ENCODE results near the gene NLRC3. TPM values are rescaled to one million over a fixed set of nuclear protein-coding genes. Genes with fewer than 3 reads are reported as not detected.
A peak's percentile ranks its signal among the peaks of the same experiment; 100 is the strongest.

The NLRC3 gene
- total RNA-seq, 2 experiments from 2014 or later: 80.7 to 98.7 TPM

GRCh38 chr16:3570420-3571062, 6.7 kb downstream of the NLRC3 start:
- H3K27ac Mint-ChIP-seq: peak overlapping the region; percentile 5
- ChIA-PET CTCF (no interaction called here), POLR2A (no interaction called here)
- H3K27me3 Mint-ChIP-seq: no peaks in the 10 kb centered on the region
- no peak overlapping the region for H3K4me3 Mint-ChIP-seq
- peaks cover 64% of the 10 kb centered on the region for H3K36me3 Mint-ChIP-seq (ENCODE audit: low read depth)
- DNase-seq: no peak
- H3K9me3 Mint-ChIP-seq: peaks cover 12% of the 10 kb centered on the region
- peaks cover 32% of the 10 kb centered on the region for H3K4me1 Mint-ChIP-seq

GRCh38 chr16:3569851-3570250, 7.4 kb downstream of the NLRC3 start:
- Mint-ChIP-seq H3K36me3 (ENCODE audit: low read depth) (peaks cover 66% of the 10 kb centered on the region), H3K4me1 (peaks cover 26% of the 10 kb centered on the region), H3K27ac (no peak overlapping the region), H3K4me3 (no peak overlapping the region), H3K9me3 (peaks cover 12% of the 10 kb centered on the region), H3K27me3 (no peaks in the 10 kb centered on the region)
- DNase-seq: no peak
- CTCF ChIA-PET: no interaction called here
- POLR2A ChIA-PET: no interaction called here

- Mint-ChIP-seq H3K4me3 (no peak overlapping the region), H3K9me3 (peaks cover 10% of the 10 kb centered on the region), H3K4me1 (peaks cover 7% of the 10 kb centered on the region), H3K36me3 (ENCODE audit: low read depth) (peaks cover 57% of the 10 kb centered on the region), H3K27me3 (no peaks in the 10 kb centered on the region), H3K27ac (no peak overlapping the region)
- ChIA-PET CTCF (interaction anchor here (0.6 to 1.1 kb wide), 3 partner anchors 17 to 87 kb away, joined by 3 to 4 read pairs (median 4); partner anchors contain the start of gene DNASE1), POLR2A (no interaction called here)
- DNase-seq: no peak
Observed at GRCh38 chr16:3566990-3567389, 10.2 kb downstream of the NLRC3 start.

- DNase-seq: no peak
- H3K9me3 Mint-ChIP-seq: no peaks in the 10 kb centered on the region
- no peak overlapping the region for H3K27ac Mint-ChIP-seq
- peaks cover 55% of the 10 kb centered on the region for H3K36me3 Mint-ChIP-seq (ENCODE audit: low read depth)
- H3K27me3 Mint-ChIP-seq: no peaks in the 10 kb centered on the region
- no peak overlapping the region for H3K4me3 Mint-ChIP-seq
- POLR2A ChIA-PET: no interaction called here
- peaks cover 2% of the 10 kb centered on the region for H3K4me1 Mint-ChIP-seq
- CTCF ChIA-PET: interaction anchor here (1.0 kb wide), 1 partner anchor 27 kb away, joined by 4 read pairs; no protein-coding TSS in a partner anchor
Observed at GRCh38 chr16:3564889-3565141, 12.4 kb downstream of the NLRC3 start.

- ChIA-PET CTCF (interaction anchor here (1.0 kb wide), 1 partner anchor 27 kb away, joined by 4 read pairs; no protein-coding TSS in a partner anchor), POLR2A (no interaction called here)
- Mint-ChIP-seq H3K4me1 (peaks cover 2% of the 10 kb centered on the region), H3K27ac (no peak overlapping the region), H3K9me3 (no peaks in the 10 kb centered on the region), H3K36me3 (ENCODE audit: low read depth) (peaks cover 53% of the 10 kb centered on the region), H3K4me3 (no peak overlapping the region), H3K27me3 (no peaks in the 10 kb centered on the region)
- DNase-seq: no peak
Observed at GRCh38 chr16:3564130-3564888, 12.9 kb downstream of the NLRC3 start.

- H3K9me3 Mint-ChIP-seq: no peaks in the 10 kb centered on the region
- DNase-seq: no peak
- H3K27me3 Mint-ChIP-seq: no peaks in the 10 kb centered on the region
- no peak overlapping the region for H3K27ac Mint-ChIP-seq
- H3K4me3 Mint-ChIP-seq: no peak overlapping the region
- H3K36me3 Mint-ChIP-seq (ENCODE audit: low read depth): peaks cover 60% of the 10 kb centered on the region
- ChIA-PET CTCF (no interaction called here), POLR2A (no interaction called here)
- H3K4me1 Mint-ChIP-seq: no peaks in the 10 kb centered on the region
Observed at GRCh38 chr16:3562914-3563480, 14.2 kb downstream of the NLRC3 start.

GRCh38 chr16:3561626-3562025, 15.6 kb downstream of the NLRC3 start:
- H3K4me1 Mint-ChIP-seq: no peaks in the 10 kb centered on the region

GRCh38 chr16:3554351-3554928, 22.8 kb downstream of the NLRC3 start:
- Mint-ChIP-seq H3K9me3 (no peaks in the 10 kb centered on the region), H3K4me3 (no peak overlapping the region), H3K27ac (no peak overlapping the region), H3K27me3 (no peaks in the 10 kb centered on the region), H3K4me1 (peaks cover 4% of the 10 kb centered on the region), H3K36me3 (ENCODE audit: low read depth) (peaks cover 76% of the 10 kb centered on the region)
- ChIA-PET CTCF (interaction anchor here (0.6 kb wide), 1 partner anchor 863 kb away, joined by 4 read pairs; no protein-coding TSS in a partner anchor), POLR2A (no interaction called here)
- DNase-seq: no peak

More at GRCh38 chr16:3561626-3562025, 15.6 kb downstream of the NLRC3 start:
- ChIA-PET CTCF (no interaction called here), POLR2A (no interaction called here)
- Mint-ChIP-seq H3K4me3 (no peak overlapping the region), H3K36me3 (ENCODE audit: low read depth) (peaks cover 69% of the 10 kb centered on the region), H3K27ac (no peak overlapping the region), H3K9me3 (no peaks in the 10 kb centered on the region), H3K27me3 (no peaks in the 10 kb centered on the region)
- no peak for DNase-seq

- POLR2A ChIA-PET: no interaction called here
- CTCF ChIA-PET: no interaction called here
- Mint-ChIP-seq H3K4me3 (no peak overlapping the region), H3K27ac (no peak overlapping the region), H3K36me3 (ENCODE audit: low read depth) (peaks cover 78% of the 10 kb centered on the region), H3K9me3 (no peaks in the 10 kb centered on the region), H3K27me3 (no peaks in the 10 kb centered on the region), H3K4me1 (peaks cover 4% of the 10 kb centered on the region)
- DNase-seq: no peak
Observed at GRCh38 chr16:3553138-3553923, 23.9 kb downstream of the NLRC3 start.

- Mint-ChIP-seq H3K36me3 (ENCODE audit: low read depth) (peaks cover 74% of the 10 kb centered on the region), H3K4me1 (peaks cover 4% of the 10 kb centered on the region), H3K4me3 (no peak overlapping the region), H3K9me3 (no peaks in the 10 kb centered on the region), H3K27me3 (no peaks in the 10 kb centered on the region), H3K27ac (peak overlapping the region; percentile 51)
- DNase-seq: no peak
- CTCF ChIA-PET: interaction anchor here (0.6 to 0.7 kb wide), 2 partner anchors 16 to 68 kb away, joined by 3 read pairs; no protein-coding TSS in a partner anchor
- POLR2A ChIA-PET: no interaction called here
Observed at GRCh38 chr16:3550851-3551847, 26.1 kb downstream of the NLRC3 start.

GRCh38 chr16:3549906-3550305, 27.3 kb downstream of the NLRC3 start:
- CTCF ChIA-PET: interaction anchor here (0.7 kb wide), 1 partner anchor 17 kb away, joined by 3 read pairs; no protein-coding TSS in a partner anchor
- DNase-seq: no peak
- H3K27ac Mint-ChIP-seq: peak overlapping the region; percentile 19
- POLR2A ChIA-PET: no interaction called here
- peaks cover 76% of the 10 kb centered on the region for H3K36me3 Mint-ChIP-seq (ENCODE audit: low read depth)
- H3K9me3 Mint-ChIP-seq: no peaks in the 10 kb centered on the region
- peaks cover 4% of the 10 kb centered on the region for H3K4me1 Mint-ChIP-seq
- no peaks in the 10 kb centered on the region for H3K27me3 Mint-ChIP-seq
- no peak overlapping the region for H3K4me3 Mint-ChIP-seq

- ChIA-PET CTCF (no interaction called here), POLR2A (no interaction called here)
- no peak overlapping the region for H3K27ac Mint-ChIP-seq
- H3K27me3 Mint-ChIP-seq: no peaks in the 10 kb centered on the region
- H3K36me3 Mint-ChIP-seq (ENCODE audit: low read depth): peaks cover 75% of the 10 kb centered on the region
- H3K9me3 Mint-ChIP-seq: no peaks in the 10 kb centered on the region
- DNase-seq: no peak
- peaks cover 2% of the 10 kb centered on the region for H3K4me1 Mint-ChIP-seq
- H3K4me3 Mint-ChIP-seq: no peak overlapping the region
Observed at GRCh38 chr16:3548859-3549258, 28.3 kb downstream of the NLRC3 start.
